Smooth muscle cell (in vitro differentiated cells): ENCODE measurements around the gene LENG8. TPM values are rescaled to one million over a fixed set of nuclear protein-coding genes. Genes with fewer than 3 reads are reported as not detected.

Experiments
- DNase-seq: peaks from one replicate; lab custom pipeline; 2025; ENCODE audit not compliant: unreplicated experiment; lab: John Stamatoyannopoulos, UW
- H2AFZ ChIP-seq: fragments of 200-600 bp; sonication (generic); 2 replicates; pipeline ENCODE4 v1.6.0; 2016; ENCODE audit warnings: antibody characterized with exemption, low read depth, mild to moderate bottlenecking
- H3F3A ChIP-seq: fragments of 200-600 bp; sonication (generic); 2 replicates; pipeline ENCODE4 v1.6.0; 2017; ENCODE audit warnings: antibody characterized with exemption, low read depth
- H3K27ac ChIP-seq: fragments of 200-600 bp; sonication (generic); 2 replicates; pipeline ENCODE4 v1.5.1; 2016; ENCODE audit warnings: low read depth, mild to moderate bottlenecking
- H3K27me3 ChIP-seq: fragments of 200-600 bp; sonication (generic); 2 replicates; pipeline ENCODE4 v1.6.1; 2016; ENCODE audit warnings: low read depth, mild to moderate bottlenecking
- H3K36me3 ChIP-seq: fragments of 200-600 bp; sonication (generic); 2 replicates; pipeline ENCODE4 v1.5.1; 2016; ENCODE audit warnings: low read depth
- H3K4me1 ChIP-seq: fragments of 200-600 bp; sonication (generic); 2 replicates; pipeline ENCODE4 v1.5.1; 2016; ENCODE audit warnings: low read depth
- H3K4me2 ChIP-seq: fragments of 200-600 bp; sonication (generic); 2 replicates; pipeline ENCODE4 v1.6.0; 2016; ENCODE audit warnings: mild to moderate bottlenecking
- H3K4me3 ChIP-seq: fragments of 200-600 bp; sonication (generic); 2 replicates; pipeline ENCODE4 v1.5.1; 2016; ENCODE audit warnings: mild to moderate bottlenecking
- H3K79me2 ChIP-seq: fragments of 200-600 bp; sonication (generic); 2 replicates; pipeline ENCODE4 v1.6.0; 2016; ENCODE audit warnings: low read depth, mild to moderate bottlenecking
- H3K9ac ChIP-seq: fragments of 200-600 bp; sonication (generic); 2 replicates; pipeline ENCODE4 v1.6.0; 2016; ENCODE audit warnings: low read depth
- H3K9me3 ChIP-seq: fragments of 200-600 bp; sonication (generic); replicated peaks from 2 replicates; pipeline ENCODE4 v1.5.1; 2016; ENCODE audit warnings: low read depth
- H4K20me1 ChIP-seq: fragments of 200-600 bp; sonication (generic); 2 replicates; pipeline ENCODE4 v1.6.0; 2016; ENCODE audit warnings: low read depth
- CTCF ChIP-seq: fragments of 200-600 bp; sonication (generic); IDR thresholded peaks from 2 replicates; pipeline ENCODE4 v1.5.1; 2017; ENCODE audit warnings: borderline replicate concordance, mild to moderate bottlenecking, antibody characterized with exemption; ENCODE audit not compliant: insufficient read depth, poor library complexity, severe bottlenecking
- WGBS: methylation state at CpG from one replicate; pipeline ENCODE4 v1.1.7; 2016; ENCODE audit warnings: low lambda C conversion rate; 5-methylcytosine and 5-hydroxymethylcytosine counted together
- polyA plus RNA-seq: library from polyadenylated mRNA; unstranded; fragments of >200 nt; fragmentation: Nextera tagmentation; extraction: Ambion mirVana; gene quantifications from 2 replicates; pipeline ENCODE4 v1.2.1, GENCODE V29; 2016
- total RNA-seq: library from RNA; depleted of rRNA; stranded (reverse); fragments of >200 nt; gene quantifications from 2 replicates; pipeline ENCODE4 v1.2.3, GENCODE V29; 2014

The LENG8 gene
- total and polyA plus RNA-seq, 2 experiments from 2014 or later: 27.6 to 32.9 TPM

- 85% methylated on average over 7 of the region's 7 CpGs for WGBS
- no peak overlapping the region for H3K27ac ChIP-seq
- H3K4me2 ChIP-seq: no peak overlapping the region
- H3K36me3 ChIP-seq: no peaks in the 10 kb centered on the region
- no peaks in the 10 kb centered on the region for H3K79me2 ChIP-seq
- no peak for TF ChIP-seq CTCF
- no peaks in the 10 kb centered on the region for H4K20me1 ChIP-seq
- no peak overlapping the region for H2AFZ ChIP-seq
- no peak for DNase-seq
- H3K9me3 ChIP-seq: no peaks in the 10 kb centered on the region
- no peaks in the 10 kb centered on the region for H3K4me1 ChIP-seq
- H3F3A ChIP-seq: no peaks in the 10 kb centered on the region
- no peak overlapping the region for H3K9ac ChIP-seq
- H3K27me3 ChIP-seq: peaks cover 8% of the 10 kb centered on the region
- H3K4me3 ChIP-seq: no peak overlapping the region
These were observed 41.2 kb upstream of the LENG8 start for GRCh38 chr19:54407780-54408179.

GRCh38 chr19:54408456-54409026, 40.5 kb upstream of the LENG8 start:
- Histone ChIP-seq H3K4me1 (no peaks in the 10 kb centered on the region), H4K20me1 (no peaks in the 10 kb centered on the region)
- WGBS: 86% methylated on average over 9 of the region's 9 CpGs

GRCh38 chr19:54411033-54411432, 38.0 kb upstream of the LENG8 start:
- no peaks in the 10 kb centered on the region for H3F3A ChIP-seq
- no peaks in the 10 kb centered on the region for H4K20me1 ChIP-seq
- no peaks in the 10 kb centered on the region for H3K9me3 ChIP-seq
- no peak overlapping the region for H3K9ac ChIP-seq
- H3K4me2 ChIP-seq: no peak overlapping the region
- no peaks in the 10 kb centered on the region for H3K36me3 ChIP-seq
- no peak overlapping the region for H3K27ac ChIP-seq
- TF ChIP-seq CTCF: no peak
- no peak overlapping the region for H2AFZ ChIP-seq
- H3K4me3 ChIP-seq: no peak overlapping the region
- peaks cover 31% of the 10 kb centered on the region for H3K27me3 ChIP-seq
- H3K79me2 ChIP-seq: no peaks in the 10 kb centered on the region
- no peaks in the 10 kb centered on the region for H3K4me1 ChIP-seq
- DNase-seq: no peak

More at GRCh38 chr19:54408456-54409026, 40.5 kb upstream of the LENG8 start:
- no peak for DNase-seq
- Histone ChIP-seq H3K9me3 (no peaks in the 10 kb centered on the region), H3K4me3 (no peak overlapping the region), H3K79me2 (no peaks in the 10 kb centered on the region), H3K4me2 (no peak overlapping the region), H3K9ac (no peak overlapping the region), H2AFZ (no peak overlapping the region), H3F3A (no peaks in the 10 kb centered on the region), H3K36me3 (no peaks in the 10 kb centered on the region), H3K27ac (no peak overlapping the region), H3K27me3 (peaks cover 11% of the 10 kb centered on the region)
- TF ChIP-seq CTCF: no peak

- Histone ChIP-seq H2AFZ (no peak overlapping the region), H3K79me2 (no peaks in the 10 kb centered on the region), H3F3A (no peaks in the 10 kb centered on the region), H4K20me1 (no peaks in the 10 kb centered on the region), H3K27me3 (peaks cover 43% of the 10 kb centered on the region), H3K9ac (no peak overlapping the region), H3K4me2 (no peak overlapping the region), H3K9me3 (no peaks in the 10 kb centered on the region), H3K27ac (no peak overlapping the region), H3K4me1 (peaks cover 3% of the 10 kb centered on the region), H3K36me3 (no peaks in the 10 kb centered on the region), H3K4me3 (no peak overlapping the region)
- WGBS: 73% methylated on average over 4 of the region's 4 CpGs
- no peak for DNase-seq
- TF ChIP-seq CTCF: no peak
These were observed 36.1 kb upstream of the LENG8 start for GRCh38 chr19:54412877-54413276.
